ENCODE measurements around the gene TNFAIP6. TPM values are rescaled to one million over a fixed set of nuclear protein-coding genes. Genes with fewer than 3 reads are reported as not detected.

TNFAIP6 gene
- total and polyA plus RNA-seq, 2 of the 8 experiments (the other 6 are each of a cell fraction or from before 2014, with no cell fraction given): 1.1 to 2.0 TPM

DNA sequence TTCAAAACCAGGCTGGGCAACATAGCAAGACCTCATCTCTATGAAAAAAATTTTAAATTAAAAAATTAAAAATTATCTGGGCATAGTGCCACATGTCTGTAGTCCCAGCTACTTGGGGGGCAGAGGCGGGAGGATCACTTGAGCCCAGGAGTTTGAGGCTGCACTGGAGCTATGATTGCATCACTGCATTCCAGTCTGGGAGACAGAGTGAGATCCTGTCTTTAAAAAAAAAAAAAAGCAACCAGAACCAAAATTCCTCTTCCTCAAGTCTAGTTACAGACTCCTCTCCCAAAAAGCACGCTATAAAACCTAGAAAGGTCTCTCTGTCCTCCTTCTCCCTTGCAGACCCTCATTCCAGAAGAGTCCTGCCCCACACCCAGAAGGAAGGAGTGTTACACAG, 23.9 kb downstream of the TNFAIP6 start:
- Histone ChIP-seq H3K4me1 (replicated peaks in 1 of 4; ENCODE audit: control insufficient read depth in 3 of 4, insufficient read depth in 4 of 4, low read length in 3 of 4) (no peaks in the 10 kb centered on the region), H3K23me2 (ENCODE audit: low read depth, low read length) (no peaks in the 10 kb centered on the region), H2BK20ac (ENCODE audit: low read length) (no peak overlapping the region), H3K4me2 (ENCODE audit: insufficient read depth in 1 of 2, low read depth in 2 of 2, low read length in 2 of 2) (no peak overlapping the region), H4K91ac (replicated peaks; ENCODE audit: insufficient read length, low read length) (no peak overlapping the region), H3K9me3 (ENCODE audit: insufficient read depth in 2 of 2, low read depth in 1 of 2, low read length in 1 of 2) (no peaks in the 10 kb centered on the region), H3K18ac (ENCODE audit: extremely low read depth, low read length) (no peak overlapping the region), H2BK120ac (replicated peaks; ENCODE audit: low read depth, low read length) (no peak overlapping the region), H3K56ac (replicated peaks; ENCODE audit: insufficient read length, low read depth, low read length) (no peak overlapping the region), H2BK5ac (ENCODE audit: low read depth, low read length) (no peak overlapping the region), H3K4ac (replicated peaks; ENCODE audit: insufficient read length, low read depth, low read length) (no peak overlapping the region), H2BK12ac (ENCODE audit: low read depth, low read length) (no peak overlapping the region), H3K23ac (ENCODE audit: insufficient read length) (no peak overlapping the region), H4K5ac (ENCODE audit: insufficient read length, low read depth, low read length) (no peak overlapping the region), H3K4me3 (ENCODE audit: extremely low read depth in 1 of 4, insufficient read depth in 2 of 4, low read depth in 3 of 4, low read length in 4 of 4) (no peak overlapping the region), H3K27ac (ENCODE audit: low read depth, low read length) (no peak overlapping the region), H3K27me3 (replicated peaks in 1 of 4; ENCODE audit: control insufficient read depth in 3 of 4, extremely low read depth in 1 of 4, insufficient read depth in 3 of 4, low read length in 3 of 4) (no peaks in the 10 kb centered on the region), H3K9ac (replicated peaks in 1 of 4; ENCODE audit: extremely low read depth in 1 of 4, low read depth in 3 of 4, low read length in 3 of 4) (no peak overlapping the region), H2BK15ac (ENCODE audit: low read length) (no peak overlapping the region), H3K14ac (ENCODE audit: insufficient read length) (no peak overlapping the region), H2AFZ (ENCODE audit: low read length) (peak overlapping the region; percentile 88; the same call in 1 of the 2 replicates), H3K36me3 (ENCODE audit: control insufficient read depth in 2 of 4, insufficient read depth in 4 of 4, low read length in 3 of 4) (no peaks in the 10 kb centered on the region), H4K20me1 (replicated peaks in 1 of 2; ENCODE audit: control insufficient read depth in 1 of 2, insufficient read depth in 2 of 2, low read length in 2 of 2) (no peaks in the 10 kb centered on the region), H3K79me1 (ENCODE audit: low read depth, low read length) (no peaks in the 10 kb centered on the region), H3K79me2 (ENCODE audit: control insufficient read depth in 1 of 2, insufficient read depth in 2 of 2, low read length in 2 of 2) (no peaks in the 10 kb centered on the region), H2AK5ac (ENCODE audit: low read depth, low read length) (no peak overlapping the region), H4K8ac (ENCODE audit: extremely low read depth, insufficient read depth, low read length) (no peak overlapping the region)
- ChIA-PET CTCF (ENCODE audit: partially characterized antibody) (no interaction called here), POLR2A (ENCODE audit: partially characterized antibody) (no interaction called here)
- WGBS, 2 experiments (ENCODE audit: extremely low coverage in 1 of 2, insufficient coverage in 1 of 2, insufficient read length in 1 of 2, insufficient replicate concordance in 2 of 2, low coverage in 1 of 2, low lambda C conversion rate in 2 of 2, missing lambda C conversion rate in 1 of 2): 86% methylated on average over 2 of the region's 2 CpGs; no CpG with 5 or more reads in 1 of the 2 experiments
- TF ChIP-seq POU5F1 (IDR thresholded peaks at IDR 0.05; ENCODE audit: low read depth, low read length) (no peak), CEBPB (IDR thresholded peaks at IDR 0.05; ENCODE audit: low read depth, low read length) (peak; percentile 54; the same call in 1 of the 2 replicates), POLR2AphosphoS5 (IDR thresholded peaks at IDR 0.05; ENCODE audit: low read depth, low read length) (no peak), NANOG (IDR thresholded peaks at IDR 0.05; ENCODE audit: insufficient read depth, low read depth, low read length, poor library complexity, severe bottlenecking) (no peak), PHF8 (conservative IDR thresholded peaks at IDR 0.05; ENCODE audit: low read depth, low read length) (no peak), RAD21 (IDR thresholded peaks at IDR 0.05 in 1 of 2, conservative IDR thresholded peaks at IDR 0.05 in 1 of 2; ENCODE audit: low read depth in 2 of 2, low read length in 2 of 2) (no peak), ZNF274 (IDR thresholded peaks at IDR 0.05; ENCODE audit: borderline replicate concordance, extremely low read depth, low read length) (no peak), CHD1 (IDR thresholded peaks at IDR 0.05; ENCODE audit: low read depth, low read length) (no peak), RBBP5 (IDR thresholded peaks at IDR 0.05; ENCODE audit: borderline replicate concordance, low read depth, low read length) (no peak)
- FAIRE-seq (no peak), DNase-seq (ENCODE audit: low read depth in 1 of 2, low spot score in 2 of 2) (no peak)

Measured in H1 (cell line).